GM12891 (cell line): Measurements from ENCODE around the gene GPD1.

Experiments used
- PAX5 ChIP-seq: IDR thresholded peaks from 2 replicates; pipeline ENCODE4 v1.6.1; 2011; ENCODE audit warnings: low read length, moderate library complexity, mild to moderate bottlenecking; ENCODE audit not compliant: insufficient read depth, severe bottlenecking
- POLR2A ChIP-seq: IDR thresholded peaks from 2 replicates; pipeline ENCODE4 v1.6.1; 2011; ENCODE audit warnings: low read depth, low read length, control low read depth
- POLR2AphosphoS5 ChIP-seq: IDR thresholded peaks from 2 replicates; pipeline ENCODE4 v1.6.1; 2011; ENCODE audit warnings: low read depth, low read length, control low read depth

- TF ChIP-seq POLR2A, result no peak
- TF ChIP-seq POLR2AphosphoS5, result no peak
- TF ChIP-seq PAX5, result no peak
These were observed 46.6 kb upstream of the GPD1 start, which contains the start of gene ASIC1 for GRCh38 chr12:50057000-50057841.
